Progenitor cell of endocrine pancreas (in vitro differentiated cells): Measurements from ENCODE around the gene B4GALT6. TPM values are rescaled to one million over a fixed set of nuclear protein-coding genes. Genes with fewer than 3 reads are reported as not detected.

Source experiments
- DNase-seq: peaks from one replicate; pipeline ENCODE4 v3.0.0; 2021; ENCODE audit warnings: low spot score; ENCODE audit not compliant: unreplicated experiment
- H3K27ac Mint-ChIP-seq: 2 replicates; pipeline ENCODE4 v1.8.0; 2021; ENCODE audit warnings: mild to moderate bottlenecking, moderate library complexity, mixed read lengths
- H3K27me3 Mint-ChIP-seq: 2 replicates; pipeline ENCODE4 v1.8.0; 2021; ENCODE audit warnings: mixed read lengths
- H3K36me3 Mint-ChIP-seq: 2 replicates; pipeline ENCODE4 v1.8.0; 2022; ENCODE audit warnings: mixed read lengths; ENCODE audit not compliant: insufficient read depth
- H3K4me1 Mint-ChIP-seq: 2 replicates; pipeline ENCODE4 v1.8.0; 2021; ENCODE audit warnings: low read depth, mixed read lengths
- H3K4me3 Mint-ChIP-seq: 2 replicates; pipeline ENCODE4 v1.8.0; 2021; ENCODE audit warnings: low read depth, mild to moderate bottlenecking, moderate library complexity, mixed read lengths
- H3K9me3 Mint-ChIP-seq: 2 replicates; pipeline ENCODE4 v1.8.0; 2021; ENCODE audit warnings: low read depth, mixed read lengths
- total RNA-seq: library from RNA; stranded (reverse); gene quantifications from 2 replicates; pipeline ENCODE4 v1.2.1, GENCODE V29; 2021
- TF ChIP-seq, protein P1 (sequence below): fragments of 200-600 bp; sonication (generic); IDR thresholded peaks from one replicate; pipeline ENCODE4 v1.5.0; 2021; ENCODE audit warnings: antibody characterized with exemption, mild to moderate bottlenecking; ENCODE audit not compliant: unreplicated experiment

B4GALT6 gene
- total RNA-seq, 1 donor from 2014 or later = 32.2 TPM

DNA sequence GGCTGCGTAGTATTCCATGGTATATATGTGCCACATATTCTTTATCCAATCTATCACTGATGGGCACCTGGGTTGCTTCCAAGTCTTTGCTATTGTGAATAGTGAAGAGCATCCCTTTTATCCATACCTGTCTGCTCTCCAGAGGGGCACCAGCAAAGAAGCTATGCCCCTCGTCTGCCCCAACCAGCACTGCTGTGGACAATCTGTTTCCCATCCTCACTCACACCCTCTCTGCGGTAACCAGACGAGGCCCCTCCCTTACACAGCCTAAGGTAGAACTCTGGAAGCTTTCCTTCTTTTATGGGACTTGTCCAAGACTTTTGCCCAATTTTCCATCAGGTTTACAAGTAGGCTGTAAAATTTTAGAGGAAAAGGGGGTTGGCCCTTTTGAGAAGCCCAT, 67.8 kb downstream of the B4GALT6 start:
- peaks cover 19% of the 10 kb centered on the region for H3K4me1 Mint-ChIP-seq
- DNase-seq = no peak
- no peak overlapping the region for H3K4me3 Mint-ChIP-seq
- TF ChIP-seq, protein P1, sequence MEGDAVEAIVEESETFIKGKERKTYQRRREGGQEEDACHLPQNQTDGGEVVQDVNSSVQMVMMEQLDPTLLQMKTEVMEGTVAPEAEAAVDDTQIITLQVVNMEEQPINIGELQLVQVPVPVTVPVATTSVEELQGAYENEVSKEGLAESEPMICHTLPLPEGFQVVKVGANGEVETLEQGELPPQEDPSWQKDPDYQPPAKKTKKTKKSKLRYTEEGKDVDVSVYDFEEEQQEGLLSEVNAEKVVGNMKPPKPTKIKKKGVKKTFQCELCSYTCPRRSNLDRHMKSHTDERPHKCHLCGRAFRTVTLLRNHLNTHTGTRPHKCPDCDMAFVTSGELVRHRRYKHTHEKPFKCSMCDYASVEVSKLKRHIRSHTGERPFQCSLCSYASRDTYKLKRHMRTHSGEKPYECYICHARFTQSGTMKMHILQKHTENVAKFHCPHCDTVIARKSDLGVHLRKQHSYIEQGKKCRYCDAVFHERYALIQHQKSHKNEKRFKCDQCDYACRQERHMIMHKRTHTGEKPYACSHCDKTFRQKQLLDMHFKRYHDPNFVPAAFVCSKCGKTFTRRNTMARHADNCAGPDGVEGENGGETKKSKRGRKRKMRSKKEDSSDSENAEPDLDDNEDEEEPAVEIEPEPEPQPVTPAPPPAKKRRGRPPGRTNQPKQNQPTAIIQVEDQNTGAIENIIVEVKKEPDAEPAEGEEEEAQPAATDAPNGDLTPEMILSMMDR = no peak
- H3K36me3 Mint-ChIP-seq = peaks cover 11% of the 10 kb centered on the region
- no peak overlapping the region for H3K27ac Mint-ChIP-seq
- H3K27me3 Mint-ChIP-seq = no peaks in the 10 kb centered on the region
- peaks cover 8% of the 10 kb centered on the region for H3K9me3 Mint-ChIP-seq

DNA sequence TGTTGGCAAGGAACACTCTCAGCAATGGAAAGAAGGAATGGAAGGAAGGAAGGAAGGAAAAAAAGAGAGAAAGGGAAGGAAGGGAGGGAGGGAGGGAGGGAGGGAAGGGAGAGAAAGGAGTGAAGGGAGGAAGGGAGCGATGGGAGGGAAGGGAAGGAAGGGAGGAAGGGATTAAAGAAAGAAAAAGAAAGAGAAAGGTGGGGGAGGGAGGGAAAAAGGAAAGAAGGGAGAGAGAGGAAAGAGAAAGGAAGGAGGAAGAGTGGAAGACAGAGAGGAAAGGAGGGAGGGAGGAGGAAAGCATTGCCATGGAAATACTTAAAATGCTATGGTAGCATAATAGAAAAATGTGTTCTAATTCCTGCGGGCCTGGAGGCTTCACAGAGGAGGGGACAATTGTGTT, 70.3 kb downstream of the B4GALT6 start:
- Mint-ChIP-seq H3K36me3 (peaks cover 2% of the 10 kb centered on the region), H3K27me3 (no peaks in the 10 kb centered on the region), H3K4me1 (peaks cover 41% of the 10 kb centered on the region), H3K4me3 (no peak overlapping the region), H3K27ac (no peak overlapping the region), H3K9me3 (peaks cover 7% of the 10 kb centered on the region)
- TF ChIP-seq, protein P1 = no peak
- DNase-seq = no peak

DNA sequence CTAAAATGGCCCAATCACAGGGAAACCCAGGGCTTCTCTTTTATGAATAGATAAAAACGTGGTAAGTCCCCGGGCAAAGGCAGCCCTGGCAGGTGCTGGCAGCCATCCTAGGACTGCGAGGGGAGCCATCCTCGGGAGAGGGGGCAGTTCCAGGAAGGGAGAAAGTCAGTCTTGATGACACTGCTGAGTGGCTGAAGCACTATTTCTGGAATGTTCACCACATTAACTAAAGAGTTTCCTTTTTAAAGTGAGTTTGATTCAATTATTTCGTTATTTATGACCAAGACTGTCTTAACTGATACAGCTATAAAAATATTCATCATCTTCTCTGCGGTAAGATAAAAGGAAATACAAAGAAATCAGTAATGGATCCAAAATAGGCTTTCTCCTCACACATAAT, 72.3 kb downstream of the B4GALT6 start:
- Mint-ChIP-seq H3K27me3 (no peaks in the 10 kb centered on the region), H3K36me3 (no peaks in the 10 kb centered on the region), H3K4me3 (no peak overlapping the region), H3K9me3 (no peaks in the 10 kb centered on the region), H3K4me1 (peaks cover 44% of the 10 kb centered on the region), H3K27ac (no peak overlapping the region)
- TF ChIP-seq, protein P1 = no peak
- DNase-seq = no peak

DNA sequence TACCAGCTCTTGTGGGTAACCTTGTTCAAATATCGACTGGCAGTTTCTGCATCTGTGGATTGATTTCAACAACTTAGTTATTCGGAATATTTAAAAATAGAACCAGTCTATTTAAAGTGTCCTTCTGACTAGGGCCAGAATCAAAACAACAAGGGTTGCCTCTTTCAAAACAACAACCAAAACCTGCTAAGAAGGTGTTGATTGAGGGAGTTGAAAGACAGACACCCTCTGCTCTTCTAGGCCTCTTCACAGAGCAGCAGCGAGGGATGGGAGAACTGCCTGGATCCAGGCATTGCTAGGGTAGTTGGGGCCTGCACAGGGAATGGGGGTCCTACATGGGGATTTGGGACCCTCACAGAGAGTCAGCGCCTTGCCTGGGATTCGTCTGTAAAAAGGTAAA, 72.9 kb downstream of the B4GALT6 start:
- H3K4me3 Mint-ChIP-seq = no peak overlapping the region
- no peak for DNase-seq
- H3K27me3 Mint-ChIP-seq = no peaks in the 10 kb centered on the region
- H3K27ac Mint-ChIP-seq = no peak overlapping the region
- no peaks in the 10 kb centered on the region for H3K36me3 Mint-ChIP-seq
- no peaks in the 10 kb centered on the region for H3K9me3 Mint-ChIP-seq
- TF ChIP-seq, protein P1 = no peak
- peaks cover 44% of the 10 kb centered on the region for H3K4me1 Mint-ChIP-seq

DNA sequence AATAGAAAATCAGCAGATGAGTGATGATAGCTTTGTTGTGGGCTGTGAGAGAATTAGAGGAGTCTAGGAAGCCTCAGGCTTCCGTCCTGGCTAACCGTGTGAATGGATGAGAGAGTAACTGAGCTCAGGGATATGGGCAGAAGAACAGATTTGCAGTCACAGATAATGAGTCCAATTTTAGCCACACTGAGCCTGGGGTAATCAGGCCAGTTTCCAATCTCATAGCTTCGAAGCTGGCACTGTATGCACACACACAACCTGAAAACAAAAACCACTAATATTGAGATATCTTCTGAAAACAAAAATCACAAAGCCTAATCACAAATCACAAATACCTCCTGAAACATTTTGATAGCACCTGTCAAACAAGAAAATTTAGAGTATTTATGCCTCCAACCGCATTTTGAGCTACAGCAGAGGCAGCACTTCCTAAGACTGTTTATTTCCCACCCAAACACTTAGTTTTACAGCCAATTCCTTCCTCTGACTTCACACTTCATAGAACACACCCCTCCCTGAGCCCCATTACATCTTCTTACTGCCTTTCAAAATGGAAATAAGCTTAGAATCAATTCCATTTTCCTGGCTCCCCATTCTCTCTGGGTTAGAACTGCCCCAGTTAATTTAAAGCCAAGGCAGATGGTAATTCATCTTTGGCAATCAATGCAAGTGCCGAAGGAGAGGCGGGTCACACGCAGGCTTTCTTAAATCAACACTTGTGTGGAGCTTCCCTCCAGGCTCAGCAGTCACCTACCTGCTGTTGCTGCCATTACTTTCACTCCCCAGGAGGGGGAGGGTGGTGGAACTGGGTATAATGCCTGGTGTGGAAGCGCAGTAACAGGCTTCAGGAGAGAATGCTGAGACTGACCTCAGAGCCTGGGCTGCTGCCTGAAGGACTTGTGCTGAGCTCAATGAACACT, 73.8 kb downstream of the B4GALT6 start:
- Mint-ChIP-seq H3K36me3 (no peaks in the 10 kb centered on the region), H3K27me3 (no peaks in the 10 kb centered on the region), H3K4me1 (peaks cover 52% of the 10 kb centered on the region), H3K9me3 (no peaks in the 10 kb centered on the region), H3K4me3 (peak overlapping the region; percentile 35), H3K27ac (peak overlapping the region; percentile 5)
- peak; percentile 49 for DNase-seq
- TF ChIP-seq, protein P1 = peak; percentile 60
